ENCODE results near the gene SMURF2.

Gene SMURF2

GRCh38 chr17:64544742-64545141 is 117.4 kb downstream of the SMURF2 start:
- no peak for DNase-seq

- DNase-seq = no peak
Measured at GRCh38 chr17:64540118-64540776, 121.9 kb downstream of the SMURF2 start.

- no peak for DNase-seq
Measured at GRCh38 chr17:64538508-64539130, 123.5 kb downstream of the SMURF2 start.

GRCh38 chr17:64537488-64537887 is 124.6 kb downstream of the SMURF2 start:
- no peak for DNase-seq

GRCh38 chr17:64536913-64537312 is 125.2 kb downstream of the SMURF2 start:
- no peak for DNase-seq

GRCh38 chr17:64535357-64535756 is 126.8 kb downstream of the SMURF2 start:
- no peak for DNase-seq

GRCh38 chr17:64534187-64534586 is 127.9 kb downstream of the SMURF2 start:
- DNase-seq = no peak

- DNase-seq = no peak
Measured at GRCh38 chr17:64533784-64534183, 128.3 kb downstream of the SMURF2 start.

GRCh38 chr17:64532409-64532808 is 129.7 kb downstream of the SMURF2 start:
- DNase-seq = no peak

GRCh38 chr17:64531955-64532371 is 130.1 kb downstream of the SMURF2 start:
- peak in 2 of 58 donors; percentile 11 to 15 for DNase-seq

- DNase-seq = no peak
Measured at GRCh38 chr17:64529221-64529620, 132.9 kb downstream of the SMURF2 start.

GRCh38 chr17:64527914-64528313 is 134.2 kb downstream of the SMURF2 start:
- no peak for DNase-seq

GRCh38 chr17:64520359-64520758 is 141.7 kb downstream of the SMURF2 start:
- no peak for DNase-seq

GRCh38 chr17:64519601-64520000 is 142.5 kb downstream of the SMURF2 start:
- DNase-seq = no peak

GRCh38 chr17:64515829-64516228 is 146.3 kb downstream of the SMURF2 start:
- DNase-seq = no peak

- DNase-seq = no peak
Measured at GRCh38 chr17:64515419-64515818, 146.7 kb downstream of the SMURF2 start.

- DNase-seq = no peak
Measured at GRCh38 chr17:64509179-64509578, 152.9 kb downstream of the SMURF2 start.

GRCh38 chr17:64508683-64509082 is 153.4 kb downstream of the SMURF2 start:
- DNase-seq = no peak

GRCh38 chr17:64507413-64507782 is 154.7 kb downstream of the SMURF2 start:
- peak in 11 of 58 donors; percentile 4 to 62 (median 32) for DNase-seq

- DNase-seq = peak; percentile 92 to 100 (median 97)
Measured at GRCh38 chr17:64506576-64507412, 155.3 kb downstream of the SMURF2 start, which contains the start of gene CEP95. TSS of gene CEP95 (plus strand) at chr17:64506977. CDS start at chr17:64507098, 121 bp downstream.

GRCh38 chr17:64506201-64506575 is 155.9 kb downstream of the SMURF2 start, which contains the start of gene DDX5:
TSS of gene DDX5 (minus strand) at chr17:64506289. CDS start at chr17:64506119, 170 bp downstream.
- DNase-seq = peak; percentile 83 to 100 (median 96)

Data from anterior cingulate cortex (tissue), 58 donors.